Suppressor macrophage (primary cell): ENCODE measurements around the gene NOVA2.

Experiments used
- DNase-seq, 4 experiments: peaks; one replicate each; pipeline ENCODE4 v3.0.0-alpha.2; 2020 to 2022
- total RNA-seq, 17 experiments: gene quantifications; one replicate each; lab custom pipeline; 2026; ENCODE audit warnings: mixed read lengths in 6 of 17, inconsistent platforms in 3 of 17; lab: John Stamatoyannopoulos, UW

The NOVA2 gene, protein sequence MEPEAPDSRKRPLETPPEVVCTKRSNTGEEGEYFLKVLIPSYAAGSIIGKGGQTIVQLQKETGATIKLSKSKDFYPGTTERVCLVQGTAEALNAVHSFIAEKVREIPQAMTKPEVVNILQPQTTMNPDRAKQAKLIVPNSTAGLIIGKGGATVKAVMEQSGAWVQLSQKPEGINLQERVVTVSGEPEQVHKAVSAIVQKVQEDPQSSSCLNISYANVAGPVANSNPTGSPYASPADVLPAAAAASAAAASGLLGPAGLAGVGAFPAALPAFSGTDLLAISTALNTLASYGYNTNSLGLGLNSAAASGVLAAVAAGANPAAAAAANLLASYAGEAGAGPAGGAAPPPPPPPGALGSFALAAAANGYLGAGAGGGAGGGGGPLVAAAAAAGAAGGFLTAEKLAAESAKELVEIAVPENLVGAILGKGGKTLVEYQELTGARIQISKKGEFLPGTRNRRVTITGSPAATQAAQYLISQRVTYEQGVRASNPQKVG
- 0 to 3.5 (median 0) reads per million in 17 experiments for total RNA-seq

DNA sequence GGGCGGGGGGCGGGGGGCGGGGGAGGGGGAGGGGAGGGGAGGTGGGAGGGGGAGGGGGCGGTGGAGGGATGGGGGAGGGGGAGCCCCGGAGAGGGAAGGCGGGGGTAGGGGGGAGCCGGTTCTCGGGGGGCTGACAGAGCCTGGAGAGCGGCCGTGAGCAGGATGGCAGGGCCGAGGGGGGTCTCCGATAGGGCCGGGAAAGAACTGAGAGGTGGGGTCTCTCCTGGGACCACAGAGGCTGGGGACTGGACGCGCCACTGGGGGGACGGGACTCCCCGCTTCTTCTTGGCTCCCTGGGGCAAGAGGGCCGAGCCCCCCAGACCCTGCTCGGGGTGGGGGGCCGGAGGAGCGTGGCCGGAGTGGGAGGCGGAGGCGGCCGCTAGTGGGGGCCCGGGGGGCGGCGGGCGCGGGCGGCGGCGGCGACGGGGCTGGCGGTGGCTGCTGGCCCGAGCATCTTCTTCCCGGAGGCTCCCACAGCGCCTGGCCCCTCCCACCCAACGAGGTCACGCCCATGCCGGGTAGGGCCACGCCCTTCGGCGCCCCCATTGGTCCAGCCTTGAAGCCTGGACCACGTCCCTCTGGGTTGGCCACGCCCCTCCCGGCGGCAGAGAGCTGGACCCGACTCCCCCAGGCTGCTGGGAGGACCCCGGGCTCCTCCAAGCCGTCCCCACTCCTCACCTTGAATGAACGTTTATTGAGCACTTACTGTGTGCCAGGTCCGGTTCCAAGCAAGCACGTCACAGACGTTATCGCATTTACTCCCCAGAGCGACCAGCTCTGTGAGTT lies at the start of gene NOVA2:
Gene NOVA2, minus strand, starts transcription at position 313 of the 786 bp plus-strand sequence. CDS start 514 bp downstream, outside the sequence.
- DNase-seq: peak; percentile 15 to 48 (median 24)

DNA sequence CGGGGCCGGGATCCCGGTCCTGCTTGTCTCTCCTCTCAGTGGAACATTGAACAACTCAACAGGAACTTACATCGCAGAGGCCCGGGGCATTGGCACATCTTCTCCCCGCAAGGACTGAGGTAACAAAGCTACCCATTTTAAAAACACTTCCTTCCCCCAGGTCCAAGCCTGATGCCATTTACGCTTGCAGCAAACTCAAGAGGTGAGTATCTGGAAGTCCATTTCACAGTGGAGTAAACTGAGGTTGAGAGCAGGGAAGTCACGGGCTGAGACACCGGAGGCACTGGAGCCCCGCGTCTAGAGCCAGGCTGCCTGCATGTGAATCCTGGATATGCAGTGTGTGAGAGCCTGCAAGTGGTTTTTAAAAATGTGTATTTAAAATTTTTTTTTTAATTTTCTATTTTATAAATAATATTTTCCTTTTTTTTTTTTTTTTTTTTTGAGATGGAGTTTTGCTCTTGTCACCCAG lies 49.7 kb upstream of the NOVA2 start:
- peak in 2 of 4 experiments; percentile 24 for DNase-seq

DNA sequence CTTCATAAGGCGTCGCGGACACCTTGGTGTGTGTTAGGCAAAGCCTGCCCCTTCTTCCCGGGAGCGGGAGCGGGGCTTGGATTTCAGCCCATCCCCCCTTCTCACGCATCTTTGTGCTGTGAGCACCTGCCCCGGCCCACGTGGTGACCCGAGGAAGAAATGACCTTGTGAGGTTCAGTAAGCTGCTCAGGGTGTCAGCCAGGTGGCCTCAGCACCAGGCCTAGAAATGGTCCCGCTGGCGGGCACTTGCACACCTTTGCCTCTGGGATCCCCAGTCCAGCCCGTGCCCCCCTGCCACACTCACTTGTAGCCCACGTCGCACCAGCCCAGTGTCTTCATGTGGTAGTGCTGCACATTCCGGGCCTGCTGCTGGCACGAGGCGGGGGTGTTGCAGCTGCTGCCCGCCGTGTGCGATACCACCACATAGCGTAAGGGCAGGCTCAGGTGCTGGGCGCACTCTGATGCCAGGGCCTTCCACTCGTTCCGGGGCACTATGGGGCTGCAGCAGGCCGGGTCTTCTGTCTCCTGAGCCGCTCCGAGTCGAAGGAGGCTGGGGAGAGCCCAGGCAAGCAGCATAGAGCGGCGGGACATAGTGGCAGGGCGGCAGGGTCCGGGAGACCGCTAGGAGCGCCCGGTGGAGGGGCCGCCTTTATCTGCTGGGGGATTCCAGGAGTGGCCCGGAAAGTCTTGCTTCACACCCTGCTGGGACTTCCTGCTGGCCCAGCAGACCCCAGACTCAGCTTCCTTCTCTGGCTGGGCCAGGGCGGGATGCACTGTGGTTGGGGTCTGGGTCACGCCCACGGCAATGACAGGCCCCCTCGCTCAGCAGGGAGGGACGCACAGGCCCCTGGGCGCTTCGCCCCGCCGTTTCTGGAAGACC lies 49.0 kb upstream of the NOVA2 start, which contains the start of gene PGLYRP1:
Gene PGLYRP1, minus strand, starts transcription at position 623 of the 880 bp plus-strand sequence. Its CDS starts 32 bp downstream, at position 591.
- no peak for DNase-seq

DNA sequence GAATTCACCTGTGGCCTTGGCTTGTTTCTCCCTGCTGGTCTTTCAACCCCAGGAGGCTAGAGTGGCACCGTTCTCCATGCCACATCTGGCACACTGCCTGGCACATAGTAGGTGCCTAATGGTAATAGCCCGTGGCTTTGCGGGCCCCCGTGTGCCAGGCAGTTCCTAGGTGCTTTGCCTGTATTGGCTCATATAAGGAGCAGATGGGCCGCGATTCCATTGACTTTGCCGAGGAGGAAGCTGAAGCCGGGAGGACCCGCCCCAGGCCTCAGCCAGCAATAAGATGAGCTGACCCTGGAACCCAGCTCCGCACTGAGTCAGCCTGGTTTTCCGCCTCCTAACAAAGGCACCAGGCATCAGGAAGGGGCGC lies 48.4 kb upstream of the NOVA2 start:
- DNase-seq: no peak

DNA sequence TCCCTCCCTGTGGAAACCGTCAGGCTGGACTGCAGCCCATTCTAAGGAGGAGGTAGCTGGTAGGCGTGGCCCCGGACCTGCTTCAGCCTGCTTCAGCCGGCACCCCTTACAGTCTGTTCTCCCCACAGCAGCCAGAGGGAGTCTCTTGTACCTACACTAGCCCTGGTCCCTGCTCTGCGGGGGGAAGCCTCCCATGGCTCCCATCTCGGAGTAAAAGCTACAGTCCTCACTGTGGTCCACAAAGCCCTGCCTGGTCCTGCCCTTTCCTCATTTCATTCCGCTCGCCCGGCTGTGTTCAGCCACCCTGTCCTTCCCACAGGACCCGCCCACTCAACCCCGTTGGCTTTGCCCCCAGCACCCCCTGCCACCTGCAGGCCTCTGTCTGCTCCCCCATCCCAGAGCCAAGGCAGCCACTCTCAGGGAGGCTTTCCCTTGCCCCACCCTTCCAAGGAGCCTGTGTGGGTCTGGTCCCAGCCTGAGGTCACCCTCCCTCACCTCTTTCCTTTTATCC lies 47.9 kb upstream of the NOVA2 start:
- DNase-seq: no peak

DNA sequence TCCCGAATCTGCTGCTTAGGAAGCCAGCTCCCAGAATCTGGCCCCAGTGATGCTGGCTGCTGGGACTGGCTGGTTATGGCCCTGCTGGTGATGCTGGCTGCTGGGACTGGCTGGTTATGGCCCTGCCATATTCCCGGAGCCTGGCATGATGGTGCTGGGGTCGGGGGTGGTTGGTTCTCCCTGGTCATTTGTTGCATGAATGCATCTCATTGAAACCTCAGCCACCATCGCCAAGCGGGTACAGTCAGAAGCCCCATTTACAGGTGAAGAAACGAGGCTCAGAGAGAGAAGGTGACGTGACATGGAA lies 47.1 kb upstream of the NOVA2 start:
- no peak for DNase-seq

DNA sequence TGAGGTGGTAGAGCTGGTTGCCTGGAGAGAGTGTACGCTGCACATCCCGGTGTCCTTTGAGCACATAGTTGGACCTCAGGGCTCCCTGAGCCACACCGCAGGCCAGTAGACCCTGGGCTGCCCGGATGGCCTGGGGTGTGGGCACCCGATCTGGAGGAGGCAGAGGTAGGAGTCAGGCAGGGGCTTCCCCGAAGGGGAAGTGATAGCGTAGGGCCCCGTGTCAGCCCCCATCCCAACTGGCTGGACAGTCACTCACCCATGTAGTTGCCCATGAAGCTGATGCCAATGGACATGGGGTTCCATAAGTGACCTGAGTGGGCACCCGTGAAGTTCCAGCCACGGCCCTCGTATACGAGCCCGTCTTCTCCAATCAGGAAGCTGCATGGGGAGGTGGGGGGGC lies 45.6 kb upstream of the NOVA2 start:
- no peak for DNase-seq

DNA sequence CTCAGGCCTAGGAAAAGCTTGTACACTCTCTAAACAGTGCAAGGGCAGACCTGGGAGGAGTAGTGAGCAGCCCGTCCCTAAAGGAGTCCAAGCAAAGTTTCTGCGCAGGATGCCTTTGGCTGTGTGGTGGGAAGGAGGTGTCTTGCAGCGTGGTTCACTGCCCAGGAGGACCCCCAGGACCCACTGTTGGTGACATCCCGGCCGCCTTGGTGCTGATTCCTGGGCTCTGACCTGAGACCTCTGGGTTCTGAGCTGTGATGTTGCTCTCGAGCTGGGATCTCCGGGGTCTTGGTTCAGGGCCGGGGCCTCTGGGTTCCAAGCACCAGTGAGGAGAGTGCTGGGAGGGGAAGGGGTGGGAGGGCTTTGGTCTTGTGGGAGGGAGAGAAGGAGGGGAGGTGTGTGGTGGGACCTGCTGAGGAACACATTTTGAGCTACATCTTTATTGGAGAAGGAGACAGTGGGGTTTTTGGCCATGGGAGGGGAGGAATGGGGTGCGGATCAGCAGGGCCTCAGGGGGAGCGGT lies 45.1 kb upstream of the NOVA2 start:
- no peak for DNase-seq

DNA sequence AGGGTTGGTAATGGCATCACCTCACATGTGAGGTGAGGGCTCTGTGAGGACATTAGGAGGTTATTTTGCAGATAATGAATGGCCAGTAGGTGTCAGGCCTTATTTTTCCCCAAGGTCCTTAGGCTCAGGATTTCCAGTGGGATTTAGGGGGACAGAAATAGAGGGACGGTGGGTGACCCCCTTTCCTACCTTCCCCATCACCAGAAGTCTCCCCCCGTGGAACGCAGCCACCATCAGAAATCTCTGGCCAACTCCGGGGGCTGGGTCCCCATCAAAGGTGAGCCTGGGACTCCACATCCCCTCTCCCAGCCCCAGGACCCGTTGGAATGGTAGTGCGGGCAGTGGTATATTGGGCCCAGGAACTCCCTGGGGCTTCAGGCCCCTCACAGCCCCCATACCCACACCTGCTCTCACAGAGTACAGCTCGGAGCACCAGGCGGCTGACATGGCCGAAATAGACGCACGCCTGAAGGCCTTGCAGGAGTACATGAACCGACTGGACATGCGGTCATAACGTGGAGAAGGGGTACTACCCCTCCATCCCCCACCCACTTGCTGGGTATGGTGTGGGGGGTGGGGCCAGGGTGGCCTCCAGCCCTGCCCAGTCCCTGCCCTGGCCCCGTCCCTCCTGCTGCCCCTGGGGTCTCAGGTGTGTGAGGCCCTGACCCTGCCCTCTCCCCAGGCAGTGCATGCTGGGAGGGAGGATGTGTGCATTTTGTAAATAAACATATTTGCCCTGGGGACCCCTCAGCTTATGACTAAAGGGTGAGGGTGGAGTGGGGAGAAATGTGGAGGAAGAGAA lies 44.4 kb upstream of the NOVA2 start:
- DNase-seq: no peak

DNA sequence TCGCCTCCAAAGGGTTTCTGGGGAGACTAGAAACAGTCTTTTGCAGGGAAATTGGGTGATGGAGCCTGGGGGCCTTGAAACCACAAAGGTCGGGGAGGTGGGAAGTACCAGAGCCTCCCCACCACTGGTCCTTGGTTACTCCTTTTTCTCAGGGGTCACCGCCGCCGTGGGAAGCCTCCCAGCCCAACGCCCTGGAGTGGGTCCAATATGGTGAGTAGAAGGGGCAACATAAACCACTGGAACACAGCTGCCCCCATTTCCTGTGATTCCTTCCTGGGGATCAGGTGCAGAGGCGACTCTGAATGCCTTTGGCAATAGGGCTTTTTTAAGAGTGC lies 43.4 kb upstream of the NOVA2 start:
- no peak for DNase-seq

DNA sequence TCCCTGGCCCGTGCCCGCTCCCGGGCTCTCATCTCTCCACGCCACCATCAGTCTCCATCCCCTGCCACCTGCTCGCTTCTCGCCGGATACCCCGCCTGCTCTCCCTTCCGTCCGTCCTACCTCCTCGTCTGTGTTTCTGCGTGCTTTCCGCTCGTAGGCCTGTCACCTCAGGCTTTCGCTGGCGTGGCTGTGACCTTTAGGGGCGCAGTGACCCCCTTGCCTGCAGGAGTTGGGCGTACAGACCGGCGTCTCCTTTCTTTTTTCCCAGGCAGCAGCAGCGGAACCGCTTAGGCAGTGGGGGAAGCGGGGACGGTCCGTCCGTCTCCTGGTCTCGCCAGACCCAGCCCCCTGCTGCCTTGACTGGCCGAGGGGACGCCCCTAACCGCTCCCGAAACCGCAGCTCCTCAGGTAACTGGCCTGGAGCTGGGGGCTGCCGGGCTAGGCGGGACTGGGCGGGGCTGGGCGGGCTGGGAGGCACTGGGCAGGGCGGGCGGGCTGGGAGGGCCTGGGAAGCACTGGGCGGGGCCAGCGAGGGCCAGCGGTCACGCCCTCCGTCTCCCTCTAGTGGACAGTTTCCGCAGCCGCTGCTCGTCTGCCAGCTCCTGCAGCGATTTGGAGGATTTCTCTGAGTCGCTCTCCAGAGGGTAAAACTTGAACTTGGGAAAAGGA lies 42.9 kb upstream of the NOVA2 start:
- peak; percentile 84 to 93 (median 90) for DNase-seq

DNA sequence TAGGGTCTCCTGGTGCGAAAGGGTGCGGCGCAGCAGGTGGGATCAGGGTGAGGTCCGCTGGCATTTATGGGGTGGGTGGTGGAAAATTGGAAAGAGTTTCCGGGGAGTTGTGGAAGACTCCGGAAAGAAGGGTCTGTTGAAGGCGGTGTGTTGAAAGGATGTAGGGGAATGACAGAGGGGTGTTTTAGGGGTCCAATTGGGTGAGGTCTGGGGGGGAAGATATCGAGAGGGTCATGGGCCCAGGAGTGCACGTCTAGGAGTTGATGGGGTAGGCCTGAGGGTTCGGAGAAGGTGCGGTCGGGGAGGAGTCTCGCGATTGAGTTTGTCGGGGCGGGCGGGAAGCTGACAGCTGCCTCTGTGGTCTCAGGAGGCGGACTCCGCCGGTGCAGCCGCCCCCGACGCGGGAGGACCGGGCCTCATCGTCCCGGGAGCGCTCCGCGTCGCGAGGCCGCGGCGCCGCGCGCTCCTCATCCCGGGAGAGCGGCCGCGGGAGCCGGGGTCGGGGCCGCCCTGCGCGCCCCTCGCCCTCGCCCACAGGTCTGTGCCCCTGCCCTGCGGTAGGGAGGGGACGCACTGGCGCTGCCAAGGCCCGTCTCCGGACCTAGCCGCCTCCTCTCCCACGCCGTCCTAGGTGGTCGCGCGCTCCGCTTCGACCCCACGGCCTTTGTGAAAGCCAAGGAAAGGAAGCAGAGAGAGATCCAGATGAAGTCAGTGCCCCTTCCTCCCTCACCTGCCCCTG lies 42.2 kb upstream of the NOVA2 start:
- peak in 2 of 4 experiments; percentile 19 to 28 for DNase-seq

DNA sequence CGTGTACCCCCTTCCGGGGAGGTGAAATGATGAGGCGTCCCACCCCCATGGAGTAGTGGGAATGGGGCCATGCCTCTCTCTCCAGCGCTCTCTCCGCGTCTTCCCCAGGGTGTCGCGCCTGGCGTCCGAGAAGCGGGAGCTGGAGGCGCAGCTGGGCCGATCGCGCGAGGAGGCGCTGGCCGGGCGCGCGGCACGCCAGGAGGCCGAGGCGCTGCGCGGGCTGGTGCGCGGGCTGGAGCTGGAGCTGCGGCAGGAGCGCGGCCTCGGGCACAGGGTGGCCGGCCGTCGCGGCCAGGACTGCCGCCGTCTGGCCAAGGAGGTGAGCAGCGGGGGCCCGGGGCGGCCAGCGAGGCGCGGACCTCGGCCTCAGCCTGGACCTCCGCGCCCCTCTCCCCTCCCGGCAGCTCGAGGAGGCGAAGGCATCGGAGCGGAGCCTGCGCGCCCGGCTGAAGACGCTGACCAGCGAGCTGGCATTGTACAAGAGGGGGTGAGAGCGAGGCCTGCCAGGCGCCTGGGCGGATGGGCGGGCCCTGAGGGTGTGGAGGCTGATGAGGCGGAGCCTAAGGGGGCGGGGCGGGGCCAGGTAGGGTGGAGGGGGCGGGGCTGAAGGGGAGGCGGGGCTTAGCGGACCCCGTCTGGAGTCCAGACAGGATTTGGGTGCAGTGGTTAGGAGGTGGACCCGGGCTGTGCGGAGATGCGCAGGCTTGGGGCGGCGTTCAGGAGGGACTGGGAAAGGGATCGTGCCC lies 41.4 kb upstream of the NOVA2 start:
- peak in 3 of 4 experiments; percentile 51 to 73 (median 61) for DNase-seq

DNA sequence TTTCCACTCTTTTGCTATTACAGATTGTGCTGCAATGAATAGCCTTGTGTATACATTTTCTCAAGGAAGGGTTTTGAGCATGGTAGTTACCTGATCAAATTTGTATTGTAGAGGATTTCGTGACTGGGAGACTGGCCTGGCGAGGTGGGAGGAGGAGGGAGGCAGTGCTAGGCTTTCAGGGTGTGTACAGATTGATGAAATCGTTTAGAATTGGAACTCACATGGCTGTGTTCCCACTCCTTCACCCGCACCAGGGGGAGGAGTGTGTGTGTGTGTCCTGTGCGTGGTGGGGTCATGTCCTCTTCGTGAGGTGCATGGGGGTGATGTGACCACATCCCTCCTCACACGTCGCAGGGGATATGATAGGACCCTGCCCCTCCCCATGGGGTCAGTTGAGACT lies 40.9 kb upstream of the NOVA2 start:
- no peak for DNase-seq

DNA sequence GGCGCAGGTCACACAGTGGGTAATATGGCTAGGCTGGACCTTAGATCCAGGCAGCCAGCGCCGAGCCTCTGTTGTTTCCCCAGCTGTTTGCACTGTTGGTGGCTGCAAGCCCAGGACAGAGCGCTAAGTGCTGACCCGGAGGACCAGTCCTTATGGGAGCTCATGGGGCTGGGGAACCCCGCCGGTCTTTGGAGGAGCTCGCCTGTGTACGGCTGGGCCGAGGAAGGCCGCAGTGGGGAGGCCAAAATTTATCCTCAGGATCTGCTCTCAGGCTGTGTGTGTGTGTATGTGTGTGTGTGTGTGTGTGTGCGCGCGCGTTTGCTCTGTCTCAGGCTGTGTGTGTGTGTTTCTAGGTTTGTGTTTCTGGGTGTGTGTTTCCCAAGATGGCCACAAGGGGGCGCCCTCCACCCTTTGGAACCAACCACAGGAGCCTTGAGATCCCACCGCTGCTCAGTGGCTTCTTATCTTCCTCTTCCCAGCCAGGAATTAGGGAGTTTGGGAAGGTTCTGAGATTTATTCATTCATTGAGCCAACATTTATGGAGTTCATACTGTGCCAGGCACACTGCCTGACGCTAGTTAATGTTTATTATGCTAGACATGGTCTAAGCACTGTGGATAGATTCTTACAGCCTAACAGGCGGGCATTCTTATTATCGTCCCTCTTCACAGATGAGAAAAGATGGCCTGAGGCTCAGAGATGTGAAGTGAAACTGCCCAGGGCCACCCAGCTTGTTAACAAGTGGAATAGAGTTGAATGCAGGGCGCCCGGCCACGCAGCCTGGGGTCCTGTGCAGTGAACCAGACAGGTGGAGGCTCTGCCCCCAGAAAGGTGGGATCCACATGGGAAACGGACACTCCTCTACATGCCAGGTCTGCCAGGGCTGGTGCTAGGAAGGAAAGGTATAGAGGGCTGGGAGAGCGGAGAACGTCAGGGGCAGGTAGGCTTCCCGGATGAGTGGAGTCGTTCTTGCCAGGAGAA lies 36.2 kb upstream of the NOVA2 start:
- peak; percentile 62 to 82 (median 72) for DNase-seq

DNA sequence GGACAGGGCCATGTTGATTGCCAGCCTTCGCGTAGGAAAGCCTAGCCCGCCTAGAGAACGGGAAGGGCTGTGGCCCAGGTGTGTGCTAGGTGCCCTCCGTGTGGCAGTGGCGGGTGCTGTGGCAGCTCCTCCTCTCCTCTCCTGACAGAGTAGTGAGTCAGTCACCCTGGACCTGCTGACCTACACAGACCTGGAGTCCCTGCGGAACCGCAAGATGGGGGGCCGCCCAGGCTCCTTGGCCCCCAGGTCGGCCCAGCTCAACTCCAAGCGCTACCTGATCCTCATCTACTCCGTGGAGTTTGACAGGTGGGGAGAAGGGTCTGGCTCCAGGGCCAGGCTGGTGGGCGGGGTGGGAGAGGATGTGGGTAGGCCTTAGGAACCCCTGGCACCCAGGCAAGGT lies 32.7 kb upstream of the NOVA2 start:
- no peak for DNase-seq

DNA sequence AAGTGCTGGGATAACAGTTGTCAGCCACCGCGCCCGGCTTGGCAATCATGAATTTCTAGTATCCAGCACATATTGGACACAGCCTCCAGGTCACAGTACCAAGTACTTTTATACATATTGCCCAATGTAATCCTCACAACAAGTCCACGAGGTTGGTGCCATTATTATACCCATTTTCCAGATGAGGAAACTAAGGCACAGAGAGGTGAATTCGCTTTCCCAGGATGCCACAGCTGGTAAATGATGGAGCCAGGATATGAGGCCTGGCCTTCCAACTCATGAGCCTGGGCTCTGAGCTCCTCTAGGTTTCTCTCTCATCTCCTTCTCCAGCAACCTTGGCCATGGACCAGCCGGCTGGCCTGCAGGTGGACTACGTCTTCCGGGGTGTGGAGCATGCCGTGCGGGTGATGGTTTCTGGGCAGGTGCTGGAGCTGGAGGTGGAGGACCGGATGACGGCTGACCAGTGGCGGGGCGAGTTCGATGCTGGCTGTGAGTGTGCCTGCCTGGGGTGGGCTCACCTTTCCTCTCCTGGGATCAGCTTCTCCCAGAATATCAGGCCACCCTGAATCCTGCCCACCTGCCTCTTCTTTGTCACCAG lies 29.1 kb upstream of the NOVA2 start:
- DNase-seq: no peak
